Renal cortical epithelial cell (primary cell): ENCODE data around the gene DTNB. TPM values are rescaled to one million over a fixed set of nuclear protein-coding genes. Genes with fewer than 3 reads are reported as not detected.
A peak's percentile ranks its signal among the peaks of the same experiment; 100 is the strongest.

ENCODE experiments used
- DNase-seq: peaks from one replicate; pipeline ENCODE4 v3.0.0-alpha.2; 2011; ENCODE audit warnings: low read depth
- total RNA-seq: library from RNA; depleted of rRNA; stranded (reverse); fragments of >200 nt; gene quantifications from 2 replicates; pipeline ENCODE4 v1.2.3, GENCODE V29; 2014

Gene DTNB
- total RNA-seq, 1 donor from 2014 or later: 10.7 TPM

GRCh38 chr2:25388491-25388890 is 284.9 kb downstream of the DTNB start:
- no peak for DNase-seq

DNA sequence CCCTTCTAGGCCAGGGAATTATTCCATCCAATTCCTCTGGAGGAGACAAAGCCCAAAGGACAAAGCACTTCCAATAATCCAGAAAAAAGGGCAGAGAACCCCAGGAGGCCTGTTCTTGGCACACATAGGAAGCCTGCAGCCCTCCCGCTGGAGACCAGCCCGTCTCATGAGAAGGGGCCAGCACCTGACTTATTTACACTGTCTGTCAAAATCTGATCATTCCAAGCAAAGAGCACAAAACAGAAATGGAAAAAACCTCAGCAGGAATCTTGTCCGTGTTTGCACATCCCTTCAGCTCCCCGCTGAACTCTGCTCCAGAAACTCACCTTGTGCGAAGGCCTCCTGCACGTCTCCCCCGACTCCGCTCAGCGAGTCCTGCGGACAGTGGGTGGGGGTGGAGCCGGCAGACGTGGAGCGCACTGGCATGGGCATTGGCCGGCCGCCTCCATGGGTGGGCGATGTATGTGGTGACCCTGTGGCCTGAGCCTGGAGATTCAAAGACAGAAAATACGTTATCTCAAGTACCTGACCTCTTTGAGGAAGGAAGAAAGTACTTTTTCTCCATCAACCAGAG is 285.4 kb downstream of the DTNB start:
- DNase-seq: no peak

- no peak for DNase-seq
Measured at GRCh38 chr2:25386971-25387875, 286.2 kb downstream of the DTNB start.

DNA sequence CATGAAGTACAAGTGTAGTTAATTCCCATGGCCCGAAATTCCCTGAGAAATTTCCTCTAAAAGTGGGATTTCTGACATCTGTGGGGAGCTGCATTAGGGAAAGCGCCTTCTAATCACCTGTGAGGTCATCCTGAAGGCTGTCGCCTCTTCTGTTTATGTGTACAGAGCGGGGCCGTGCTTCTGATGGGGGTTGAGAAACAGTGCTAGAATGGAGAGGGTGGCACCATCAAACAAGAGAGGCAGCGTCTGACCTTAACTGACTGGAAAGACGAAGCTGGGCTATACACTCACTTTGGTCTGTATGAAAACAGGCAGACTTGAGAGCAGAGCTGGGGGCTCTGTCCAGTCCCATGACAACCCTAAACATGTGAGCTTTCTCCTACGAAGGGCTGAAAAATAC is 287.5 kb downstream of the DTNB start:
- no peak for DNase-seq

DNA sequence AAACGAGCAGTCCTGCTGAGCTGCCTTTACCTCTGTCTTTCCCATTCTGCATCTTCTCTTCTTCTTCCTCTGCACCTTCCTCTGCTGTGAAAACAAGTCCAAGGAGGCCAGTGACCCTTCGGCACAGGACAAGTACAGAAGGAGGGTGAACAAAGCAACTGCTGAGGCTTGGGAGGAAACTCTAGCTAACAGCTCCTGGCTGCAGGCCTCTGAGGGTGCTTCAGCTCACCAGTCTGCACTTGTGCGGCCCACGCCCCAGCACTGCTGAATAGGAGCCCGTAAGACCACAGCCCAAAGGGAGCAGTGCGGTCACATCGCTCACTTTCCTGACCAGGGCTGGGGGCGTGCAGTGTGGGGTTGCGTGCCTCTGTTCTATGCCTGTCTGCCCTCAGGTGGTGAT is 289.6 kb downstream of the DTNB start:
- no peak for DNase-seq

DNA sequence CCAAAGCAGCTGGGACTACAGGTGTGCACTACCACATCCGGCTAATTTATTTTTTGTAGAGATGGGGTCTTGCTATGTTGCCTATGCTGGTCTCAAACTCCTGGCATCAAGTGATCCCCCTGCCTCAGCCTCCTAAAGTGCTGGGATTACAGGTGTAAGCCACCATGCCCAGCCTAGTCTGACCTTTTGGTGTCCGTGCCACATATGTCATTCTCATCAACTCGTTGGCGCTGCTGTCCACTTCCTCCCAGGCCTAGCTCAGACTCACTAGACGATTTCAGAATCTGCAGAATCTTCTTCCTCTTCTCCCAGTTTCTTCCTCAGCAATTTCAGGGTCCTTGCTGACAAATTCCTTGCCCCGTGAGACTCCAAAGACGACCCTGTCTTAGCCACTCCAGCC is 291.9 kb downstream of the DTNB start:
- DNase-seq: no peak

GRCh38 chr2:25380586-25381375 is 292.6 kb downstream of the DTNB start:
- DNase-seq: no peak

GRCh38 chr2:25380023-25380422 is 293.4 kb downstream of the DTNB start:
- DNase-seq: no peak

DNA sequence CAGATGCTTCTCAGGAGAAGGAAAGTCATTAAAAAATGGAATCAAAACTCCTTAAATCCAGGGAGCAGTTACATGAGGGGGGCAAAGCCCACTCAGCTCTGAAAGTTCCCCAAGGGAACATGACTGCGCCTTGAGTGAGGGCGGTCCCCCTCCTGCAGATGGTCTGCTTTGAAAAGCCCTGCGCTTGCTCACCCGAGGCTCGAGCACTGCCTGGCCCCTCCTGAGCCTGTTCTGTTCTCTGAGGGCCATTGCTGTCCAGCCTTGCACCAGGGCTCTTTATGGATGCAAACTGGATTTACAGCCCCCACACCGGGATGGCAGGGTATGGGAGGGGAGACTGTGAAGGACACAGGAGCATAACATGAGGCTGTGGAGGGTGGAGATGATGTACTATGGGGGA is 293.8 kb downstream of the DTNB start:
- DNase-seq: no peak

DNA sequence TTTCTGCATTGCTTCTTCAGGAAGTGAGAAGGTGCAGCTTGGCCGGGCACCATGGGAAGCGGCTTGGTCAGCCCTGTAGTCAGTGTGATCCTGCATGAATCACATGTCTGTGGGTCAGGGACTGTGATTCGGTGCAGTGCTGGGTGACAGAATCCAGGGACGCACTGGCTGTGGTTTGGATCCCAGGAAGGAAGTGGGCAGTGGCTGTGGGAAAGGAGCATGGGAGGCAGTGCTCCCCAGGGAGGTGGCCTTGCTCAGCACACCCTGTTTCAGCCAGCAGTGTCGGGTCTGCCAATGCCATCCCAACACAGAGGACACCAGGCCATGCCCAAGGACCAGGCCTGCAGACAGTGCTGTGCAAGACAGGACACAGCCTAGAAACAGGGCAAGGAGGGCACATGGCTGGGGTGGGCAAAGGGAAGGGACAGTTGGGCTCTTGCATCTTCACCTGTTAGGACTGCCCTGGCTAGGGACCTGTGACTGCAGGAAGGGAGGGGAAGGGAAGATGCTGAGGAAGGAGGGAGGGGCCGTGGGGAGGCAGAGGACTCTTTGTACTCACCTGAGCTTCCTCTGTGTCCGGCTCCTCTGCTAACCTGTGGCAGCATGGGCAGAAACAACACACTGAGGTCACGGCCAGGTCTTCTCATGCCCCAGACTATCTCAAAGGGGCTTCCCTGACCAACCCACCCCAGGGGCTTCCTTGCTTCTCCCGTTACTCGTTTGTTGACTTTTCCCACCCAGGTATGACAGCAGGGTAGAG is 294.5 kb downstream of the DTNB start:
- peak; percentile 55 for DNase-seq

DNA sequence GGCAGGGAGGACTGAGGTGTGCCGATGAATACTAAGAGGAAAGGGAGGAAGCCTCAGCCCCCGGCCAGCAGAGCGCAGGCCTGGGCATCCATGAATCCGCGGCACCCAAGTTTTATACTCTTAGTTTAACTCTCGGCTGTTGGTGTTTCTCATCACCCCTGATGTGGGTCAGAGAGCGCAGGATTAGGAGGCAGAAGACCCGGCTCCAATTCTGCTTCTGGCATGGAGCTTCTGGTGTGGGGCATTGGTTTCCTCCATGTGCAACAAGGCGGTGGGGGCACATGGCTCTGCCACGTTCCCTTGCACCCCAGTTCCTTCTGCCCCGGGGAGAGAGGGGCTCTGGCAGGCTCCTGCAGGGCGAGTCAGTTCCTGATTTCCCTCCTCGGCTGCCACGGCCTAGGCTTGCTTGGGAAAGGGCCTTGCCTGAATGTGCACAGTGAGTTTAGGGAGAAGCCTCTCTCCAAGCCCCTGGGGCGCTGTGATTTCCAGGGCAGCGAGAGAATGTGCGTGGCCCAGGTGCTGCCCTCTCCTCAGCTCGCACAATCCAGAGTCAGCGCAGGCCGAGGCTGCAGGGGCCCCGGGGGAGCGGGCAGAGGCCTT is 295.5 kb downstream of the DTNB start:
- no peak for DNase-seq

- DNase-seq: peak; percentile 64
Measured at GRCh38 chr2:25376750-25377621, 296.4 kb downstream of the DTNB start.

DNA sequence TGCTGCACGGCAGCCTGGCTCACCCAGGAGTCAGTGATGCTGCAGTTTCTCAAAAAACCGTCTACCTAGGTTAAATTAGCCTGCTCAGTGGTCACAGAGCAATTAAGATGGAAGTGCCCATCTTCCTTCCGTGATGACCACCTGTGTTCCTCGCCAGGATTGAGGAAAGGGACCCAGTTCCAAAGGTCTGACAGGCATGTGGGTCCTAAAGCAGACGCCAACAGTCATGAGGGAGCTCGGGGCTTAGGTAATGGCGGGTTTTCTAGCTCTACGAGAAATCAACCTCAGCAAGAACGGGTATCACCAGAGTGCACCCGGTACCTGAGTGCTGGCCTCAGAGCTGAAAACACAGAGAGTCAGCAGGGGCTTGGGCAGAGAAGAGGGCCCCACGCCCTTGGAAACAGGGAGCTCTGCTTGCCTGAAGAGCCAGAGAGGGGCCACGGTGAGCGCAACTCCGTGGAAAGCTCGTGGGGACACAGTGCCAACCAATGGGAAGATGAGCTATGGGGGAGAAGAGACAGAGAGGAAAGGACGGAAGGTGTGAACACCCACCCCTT is 297.3 kb downstream of the DTNB start:
- no peak for DNase-seq

DNA sequence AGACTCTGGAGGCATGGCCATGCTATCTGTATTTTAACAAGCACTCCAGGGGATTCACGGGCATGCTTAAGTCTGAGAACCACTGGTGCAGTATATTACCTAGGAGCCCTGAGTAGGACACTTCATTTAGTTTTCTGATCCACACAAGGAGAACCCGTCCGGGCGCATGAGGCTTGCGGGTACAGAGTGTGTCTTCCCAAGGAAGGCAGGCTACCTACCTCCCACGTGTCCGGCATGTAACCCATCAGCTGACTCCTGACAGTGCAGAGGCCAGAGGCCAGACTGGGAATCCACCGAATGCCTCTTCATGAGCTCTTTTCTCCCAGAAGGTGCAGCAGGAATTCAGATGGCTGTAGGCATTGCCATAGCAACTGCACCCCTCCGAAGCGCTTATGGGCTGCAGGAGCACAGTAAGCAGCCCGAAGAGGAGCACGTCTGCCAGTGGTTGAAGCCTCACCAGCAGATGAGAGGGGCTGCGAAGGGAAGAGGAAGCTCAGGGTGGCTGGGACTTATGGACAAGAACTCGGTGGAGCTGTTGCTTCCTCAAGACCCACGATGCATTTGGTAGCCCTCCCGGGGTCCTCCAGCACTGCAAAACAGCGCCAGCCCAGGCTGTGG is 297.9 kb downstream of the DTNB start:
- no peak for DNase-seq

DNA sequence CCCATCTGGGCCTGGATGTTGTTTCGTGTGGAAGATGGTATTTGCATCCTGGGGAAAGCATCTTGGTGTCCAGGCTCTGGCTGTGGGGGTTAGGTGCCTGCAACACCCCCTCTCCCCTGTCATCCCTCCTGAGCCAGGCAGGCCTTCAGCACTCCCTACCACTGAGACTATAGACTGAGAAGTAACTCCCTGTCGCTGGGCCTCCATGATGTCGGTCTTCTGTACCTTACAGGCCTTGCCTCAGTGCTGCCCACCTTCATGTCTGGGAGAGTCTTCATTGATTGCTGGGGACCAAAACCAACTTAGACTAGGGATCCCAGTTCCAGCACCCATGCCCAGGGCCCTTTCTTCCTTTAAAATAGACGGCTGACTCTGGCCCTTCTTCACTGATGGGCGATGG is 298.6 kb downstream of the DTNB start:
- no peak for DNase-seq

DNA sequence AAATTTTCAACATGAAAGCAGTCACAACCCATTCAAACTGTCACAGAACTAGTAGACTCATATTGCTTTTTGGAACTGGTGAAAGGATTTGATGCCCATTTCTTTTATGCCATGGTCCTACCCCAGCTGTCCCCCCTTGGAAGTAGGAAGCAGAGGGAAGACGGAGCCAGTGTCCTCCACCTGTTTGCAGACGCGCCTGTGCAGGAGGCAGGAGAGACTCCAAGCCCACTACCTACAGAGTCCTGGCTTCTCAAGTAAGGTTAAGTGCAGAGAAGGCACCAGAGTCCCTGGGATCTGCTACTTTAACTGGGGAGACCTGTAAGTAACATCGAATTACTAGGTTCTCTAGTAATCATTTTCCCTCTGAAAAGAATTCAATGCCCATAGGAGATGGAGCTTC is 299.0 kb downstream of the DTNB start:
- no peak for DNase-seq

DNA sequence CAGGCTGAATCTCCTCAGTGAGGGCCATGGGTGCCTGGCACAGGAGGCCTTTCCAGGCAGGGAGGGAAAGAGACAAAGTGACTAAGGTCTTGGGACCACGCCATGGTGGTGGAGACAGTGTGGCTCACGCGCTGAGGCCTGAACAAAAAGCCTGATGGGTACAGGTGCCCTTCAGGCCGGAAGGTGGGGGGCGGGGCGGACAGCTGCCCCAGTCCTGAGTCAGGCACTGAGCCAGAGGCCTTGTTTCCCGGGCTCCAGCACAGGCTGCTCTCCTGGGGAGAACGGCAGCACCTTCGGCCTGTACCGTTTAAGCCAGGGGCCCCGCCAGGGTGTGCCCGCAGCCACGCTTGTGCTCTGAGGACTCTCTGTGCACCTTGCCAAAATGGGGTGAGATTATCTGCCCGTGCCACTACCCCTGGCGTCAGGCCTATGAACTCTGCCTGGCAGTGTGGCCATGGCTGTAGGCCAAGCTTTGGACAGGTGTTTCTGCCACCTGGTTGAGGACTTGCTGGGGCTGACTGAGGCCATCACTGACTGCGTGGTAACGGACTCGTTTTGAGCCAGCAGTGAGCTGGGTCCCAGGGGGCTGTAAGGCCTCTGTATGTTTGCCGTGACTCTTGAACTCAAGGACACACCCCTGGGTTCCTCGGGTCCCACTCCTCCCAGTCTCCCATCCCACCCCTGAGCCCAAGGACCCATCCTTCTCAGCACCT is 300.0 kb downstream of the DTNB start:
- DNase-seq: no peak

DNA sequence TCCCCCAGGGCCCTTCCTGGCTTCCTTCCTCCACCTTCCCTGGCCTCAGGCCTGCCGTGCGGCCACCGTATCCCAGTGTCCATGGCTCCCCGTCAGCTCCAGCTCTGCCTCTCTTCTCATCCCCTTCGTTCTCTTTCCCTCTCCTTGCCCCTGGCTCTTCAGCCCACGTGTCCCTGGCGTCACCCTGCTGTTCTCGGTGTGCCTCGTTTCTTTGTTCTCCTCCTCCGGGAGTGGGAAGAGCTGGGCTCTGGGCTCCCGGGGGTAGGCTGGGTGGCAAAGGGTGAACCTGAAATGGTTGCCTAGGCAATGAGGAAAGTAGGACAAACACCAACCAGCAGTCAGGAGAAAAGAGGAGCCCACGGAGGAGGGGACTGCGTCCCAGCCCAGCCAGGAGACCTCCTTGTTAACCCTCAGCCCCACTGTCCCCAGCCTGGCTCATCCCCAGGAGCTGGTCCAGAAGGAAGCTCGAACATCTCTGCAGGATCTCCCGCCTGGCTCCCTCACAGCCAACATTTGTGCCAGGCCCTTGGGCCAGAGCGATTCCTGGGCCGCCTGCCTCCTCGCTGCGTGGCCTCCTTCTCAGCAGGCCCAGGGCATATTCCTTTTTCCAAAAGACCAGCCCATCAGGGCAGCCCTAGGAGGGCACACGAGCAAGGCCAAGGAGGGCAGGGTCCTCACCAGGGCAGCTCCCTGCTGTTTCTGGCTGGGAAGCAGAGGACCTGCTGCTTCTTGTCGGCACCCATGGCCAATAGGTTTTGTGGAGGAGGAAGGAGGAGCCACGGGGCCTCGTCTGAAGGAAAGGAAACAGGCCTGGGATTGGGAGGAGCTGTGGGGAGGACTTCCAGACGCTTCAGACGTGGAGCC is 300.7 kb downstream of the DTNB start:
- no peak for DNase-seq
